AG04450 (cell line): ENCODE measurements around the gene NDRG4. TPM values are rescaled to one million over a fixed set of nuclear protein-coding genes. Genes with fewer than 3 reads are reported as not detected.

ENCODE experiments used
- CTCF ChIA-PET: fragments of 300-600, 350-600 bp; formaldehyde crosslinking; extraction: SDS; loops from one replicate; lab custom pipeline; 2022; ENCODE audit warnings: antibody characterized with exemption, inconsistent platforms; lab: Charles Lee
- POLR2A ChIA-PET: fragments of 350-600 bp; formaldehyde crosslinking; extraction: SDS; loops from one replicate; lab custom pipeline; 2021; ENCODE audit warnings: antibody characterized with exemption, inconsistent platforms; lab: Yijun Ruan, JAX
- DNase-seq: peaks from one replicate; pipeline ENCODE4 v3.0.0-alpha.2; 2011; ENCODE audit warnings: low read depth, low spot score
- H3K27ac ChIP-seq: one replicate; pipeline ENCODE4 v1.5.1; 2012; ENCODE audit warnings: low read depth, low read length, control low read depth
- H3K27me3 ChIP-seq: one replicate; pipeline ENCODE4 v1.6.0; 2012; ENCODE audit warnings: low read length; ENCODE audit not compliant: control insufficient read depth, insufficient read depth
- H3K4me3 ChIP-seq: 2 replicates; pipeline ENCODE4 v1.5.1; 2011; ENCODE audit warnings: mild to moderate bottlenecking, low read depth, low read length, control low read depth
- H3K9me3 ChIP-seq: 2 replicates; pipeline ENCODE4 v1.5.1; 2012; ENCODE audit warnings: low read length; ENCODE audit not compliant: control insufficient read depth, insufficient read depth
- polyA plus RNA-seq: library from polyadenylated mRNA; depleted of rRNA; stranded (reverse); fragments of >200 nt; gene quantifications from 2 replicates; pipeline ENCODE4 v1.2.3, GENCODE V29; 2011
- TF ChIP-seq, protein P1 (sequence below): IDR thresholded peaks from 2 replicates; pipeline ENCODE4 v1.5.1; 2011; ENCODE audit warnings: low read depth, low read length, control low read depth, inconsistent platforms

Gene NDRG4
- polyA plus RNA-seq, 1 experiment = 24.3 TPM

DNA sequence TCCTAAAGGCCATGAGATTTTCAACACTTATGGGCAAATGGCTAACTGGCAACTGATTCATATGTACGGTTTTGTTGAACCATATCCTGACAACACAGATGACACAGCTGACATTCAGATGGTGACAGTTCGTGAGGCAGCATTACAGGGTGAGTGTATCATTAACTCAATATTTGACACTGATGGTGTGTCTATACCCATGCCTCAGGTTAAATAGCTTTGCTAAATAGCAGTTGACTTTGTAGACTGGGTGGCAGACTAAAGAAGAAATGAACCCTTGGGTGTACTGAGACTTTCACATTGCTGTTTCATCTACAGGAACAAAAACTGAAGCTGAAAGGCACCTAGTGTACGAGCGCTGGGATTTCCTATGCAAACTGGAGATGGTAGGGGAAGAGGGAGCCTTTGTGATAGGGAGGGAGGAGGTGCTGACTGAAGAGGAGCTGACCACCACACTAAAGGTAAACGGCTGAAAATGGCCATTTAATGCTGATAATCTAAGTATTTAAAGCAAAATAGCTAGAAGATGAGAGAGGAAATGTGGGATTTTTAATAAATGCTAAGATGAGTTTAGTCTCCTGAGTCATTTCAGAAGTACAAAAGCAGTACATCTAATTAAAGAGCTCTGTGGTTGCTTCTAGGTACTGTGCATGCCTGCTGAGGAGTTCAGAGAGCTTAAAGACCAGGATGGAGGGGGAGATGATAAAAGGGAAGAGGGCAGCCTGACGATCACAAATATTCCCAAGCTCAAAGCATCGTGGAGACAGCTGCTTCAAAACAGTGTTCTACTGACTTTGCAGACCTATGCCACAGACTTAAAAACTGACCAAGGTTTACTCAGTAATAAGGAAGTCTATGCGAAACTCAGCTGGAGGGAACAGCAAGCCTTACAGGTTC lies 18.4 kb downstream of the NDRG4 start:
- Histone ChIP-seq H3K27ac (no peak overlapping the region), H3K27me3 (no peaks in the 10 kb centered on the region), H3K9me3 (no peaks in the 10 kb centered on the region; the same call in 1 of the 2 replicates), H3K4me3 (no peak overlapping the region)
- ChIA-PET POLR2A (interaction anchor here (0.6 kb wide), 1 partner anchor 9 kb away, joined by 5 read pairs; no protein-coding TSS in a partner anchor), CTCF (interaction anchor here (1.2 kb wide), 2 partner anchors 143 to 237 kb away, joined by 3 read pairs; no protein-coding TSS in a partner anchor)
- TF ChIP-seq, protein P1, sequence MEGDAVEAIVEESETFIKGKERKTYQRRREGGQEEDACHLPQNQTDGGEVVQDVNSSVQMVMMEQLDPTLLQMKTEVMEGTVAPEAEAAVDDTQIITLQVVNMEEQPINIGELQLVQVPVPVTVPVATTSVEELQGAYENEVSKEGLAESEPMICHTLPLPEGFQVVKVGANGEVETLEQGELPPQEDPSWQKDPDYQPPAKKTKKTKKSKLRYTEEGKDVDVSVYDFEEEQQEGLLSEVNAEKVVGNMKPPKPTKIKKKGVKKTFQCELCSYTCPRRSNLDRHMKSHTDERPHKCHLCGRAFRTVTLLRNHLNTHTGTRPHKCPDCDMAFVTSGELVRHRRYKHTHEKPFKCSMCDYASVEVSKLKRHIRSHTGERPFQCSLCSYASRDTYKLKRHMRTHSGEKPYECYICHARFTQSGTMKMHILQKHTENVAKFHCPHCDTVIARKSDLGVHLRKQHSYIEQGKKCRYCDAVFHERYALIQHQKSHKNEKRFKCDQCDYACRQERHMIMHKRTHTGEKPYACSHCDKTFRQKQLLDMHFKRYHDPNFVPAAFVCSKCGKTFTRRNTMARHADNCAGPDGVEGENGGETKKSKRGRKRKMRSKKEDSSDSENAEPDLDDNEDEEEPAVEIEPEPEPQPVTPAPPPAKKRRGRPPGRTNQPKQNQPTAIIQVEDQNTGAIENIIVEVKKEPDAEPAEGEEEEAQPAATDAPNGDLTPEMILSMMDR = no peak
- no peak for DNase-seq

DNA sequence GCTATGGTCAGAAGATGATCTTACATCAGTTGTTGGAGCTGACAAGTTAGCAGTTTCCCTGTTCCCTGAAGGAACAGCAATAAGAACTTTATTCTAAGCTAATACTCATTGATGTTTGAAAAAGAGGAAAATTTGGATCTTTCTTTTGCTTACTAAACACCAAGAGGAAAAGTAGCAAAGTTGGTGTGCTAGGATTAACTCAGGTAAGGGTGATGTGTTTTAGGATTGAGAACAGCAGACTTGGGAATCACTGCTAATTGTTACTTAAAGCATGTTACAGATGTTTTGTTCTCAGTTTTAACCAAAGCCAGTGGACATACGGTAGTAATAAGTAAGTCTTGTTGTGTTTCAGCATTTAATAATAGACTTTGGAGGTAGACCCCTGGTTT lies 19.0 kb downstream of the NDRG4 start:
- Histone ChIP-seq H3K27ac (no peak overlapping the region), H3K9me3 (no peaks in the 10 kb centered on the region; the same call in 1 of the 2 replicates), H3K27me3 (no peaks in the 10 kb centered on the region), H3K4me3 (no peak overlapping the region)
- ChIA-PET CTCF (interaction anchor here (1.0 kb wide), 1 partner anchor 142 kb away, joined by 3 read pairs; no protein-coding TSS in a partner anchor), POLR2A (no interaction called here)
- no peak for DNase-seq
- TF ChIP-seq, protein P1 = no peak

DNA sequence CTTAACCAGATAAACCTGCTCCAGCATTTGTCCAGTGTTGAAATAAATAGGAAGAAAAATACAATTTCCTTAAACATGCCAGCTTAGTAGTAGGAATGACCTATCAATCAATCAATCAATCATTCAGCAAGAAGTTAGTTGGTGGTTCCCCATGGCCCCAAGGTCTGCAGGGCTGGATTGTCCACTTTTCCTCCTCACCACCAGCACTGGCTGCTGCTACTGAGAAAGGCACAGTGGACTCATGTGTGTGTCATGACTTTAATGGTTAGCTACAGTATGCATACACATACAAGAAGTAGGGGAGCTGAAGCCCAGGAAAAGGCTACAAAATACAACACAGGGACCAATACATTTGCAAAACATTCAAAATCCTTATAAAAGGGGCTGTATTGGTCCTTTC lies 19.8 kb downstream of the NDRG4 start:
- TF ChIP-seq, protein P1 = no peak
- no peaks in the 10 kb centered on the region; the same call in 1 of the 2 replicates for H3K9me3 ChIP-seq
- CTCF ChIA-PET = interaction anchor here (0.5 to 1.0 kb wide), 3 partner anchors 134 to 141 kb away, joined by 3 to 5 read pairs (median 3); no protein-coding TSS in a partner anchor
- POLR2A ChIA-PET = no interaction called here
- DNase-seq = no peak
- no peak overlapping the region for H3K4me3 ChIP-seq
- no peaks in the 10 kb centered on the region for H3K27me3 ChIP-seq
- no peak overlapping the region for H3K27ac ChIP-seq

DNA sequence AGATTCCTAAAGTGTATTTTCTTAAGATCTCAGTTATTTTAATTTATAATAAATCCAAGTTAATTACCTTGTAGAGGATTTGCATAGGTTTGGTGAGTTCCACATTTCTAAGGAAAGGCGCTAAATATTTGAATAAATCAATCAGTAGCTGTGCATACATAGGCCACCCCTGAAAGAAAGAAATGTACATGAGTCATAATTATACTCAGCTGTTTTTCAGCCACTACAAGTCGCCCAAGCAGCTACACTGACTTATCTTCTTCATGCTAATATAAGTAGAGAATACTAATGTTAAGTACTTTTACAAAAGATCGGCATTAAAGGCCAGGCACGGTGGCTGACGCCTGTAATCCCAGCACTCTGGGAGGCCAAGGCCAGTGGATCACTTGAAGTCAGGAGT lies 30.2 kb downstream of the NDRG4 start:
- ChIA-PET POLR2A (no interaction called here), CTCF (no interaction called here)
- no peak for DNase-seq
- Histone ChIP-seq H3K27ac (no peak overlapping the region), H3K4me3 (no peak overlapping the region), H3K27me3 (no peaks in the 10 kb centered on the region), H3K9me3 (no peaks in the 10 kb centered on the region)
- TF ChIP-seq, protein P1 = no peak

DNA sequence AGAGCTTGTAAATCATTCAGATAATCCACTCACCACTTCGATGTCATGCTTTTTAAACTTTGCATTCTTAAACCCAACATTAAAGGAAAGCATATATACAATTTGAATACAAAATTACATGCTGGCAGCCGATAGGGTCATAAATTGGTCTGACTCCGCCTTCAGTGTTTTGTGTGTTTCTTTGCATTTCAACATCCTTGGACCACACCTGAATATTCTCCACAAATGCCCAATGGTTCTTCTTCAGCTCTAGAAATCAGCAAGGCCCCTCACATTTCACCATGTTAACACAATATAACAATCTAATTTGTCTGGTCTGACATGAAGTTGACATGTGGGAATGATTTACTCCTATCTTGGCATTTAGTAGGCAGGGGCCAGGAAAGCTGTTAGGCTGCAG lies 32.5 kb downstream of the NDRG4 start:
- CTCF ChIA-PET = interaction anchor here (1.1 kb wide), 1 partner anchor 13 kb away, joined by 3 read pairs; no protein-coding TSS in a partner anchor
- Histone ChIP-seq H3K9me3 (no peaks in the 10 kb centered on the region), H3K27me3 (no peaks in the 10 kb centered on the region), H3K4me3 (no peak overlapping the region), H3K27ac (no peak overlapping the region)
- DNase-seq = no peak
- POLR2A ChIA-PET = no interaction called here
- TF ChIP-seq, protein P1 = no peak
